Head of caudate nucleus (tissue), 42 donors: ENCODE measurements around the gene PNPLA2.
A peak's percentile ranks its signal among the peaks of the same experiment; 100 is the strongest.

Experiments used
- DNase-seq, 42 donors: peaks; one replicate each; pipeline versions ENCODE4 v3.0.0 to v3.0.0-alpha.2; 2020 to 2021; ENCODE audit warnings: mixed read lengths in 7 of 42
- intact Hi-C: fragments of 100-400 bp; cut with DNase I; formaldehyde crosslinking; loops from one replicate; pipeline ENCODE4 v1.15.0; 2022

PNPLA2 gene

DNA sequence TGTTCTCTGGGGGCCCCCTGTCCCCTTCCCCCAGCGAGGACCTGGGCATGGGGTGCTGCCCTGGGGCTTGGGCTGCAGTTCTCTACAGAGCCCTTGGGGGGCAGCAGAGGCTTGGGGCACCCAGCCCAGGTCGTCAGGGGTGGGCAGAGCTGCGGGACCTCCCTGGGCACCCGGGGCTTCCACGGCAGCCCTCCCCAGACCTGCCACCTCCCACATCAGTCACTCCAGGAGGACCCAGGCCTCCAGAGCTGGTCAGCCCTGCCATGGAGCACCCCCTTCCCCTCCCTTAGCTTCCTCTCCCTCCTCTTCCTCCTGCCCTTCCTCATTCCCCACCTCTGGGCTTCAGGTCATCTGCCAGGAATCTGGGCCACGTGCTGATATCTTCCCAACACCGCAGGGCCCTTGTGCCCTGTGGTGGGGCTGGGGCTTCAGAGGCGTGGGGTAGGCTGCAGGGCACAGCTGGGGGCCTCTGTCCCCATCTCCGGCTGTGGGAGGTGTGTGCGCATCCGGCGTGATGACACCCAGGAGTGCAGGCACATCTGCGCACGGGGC is 29.7 kb downstream of the PNPLA2 start:
- DNase-seq: peak in 30 of 42 donors; percentile 39 to 81 (median 63)
- intact Hi-C loops: loop anchor here (10.0 kb wide), 1 partner anchor 76 kb away; the partner anchor contains the start of gene AP2A2

DNA sequence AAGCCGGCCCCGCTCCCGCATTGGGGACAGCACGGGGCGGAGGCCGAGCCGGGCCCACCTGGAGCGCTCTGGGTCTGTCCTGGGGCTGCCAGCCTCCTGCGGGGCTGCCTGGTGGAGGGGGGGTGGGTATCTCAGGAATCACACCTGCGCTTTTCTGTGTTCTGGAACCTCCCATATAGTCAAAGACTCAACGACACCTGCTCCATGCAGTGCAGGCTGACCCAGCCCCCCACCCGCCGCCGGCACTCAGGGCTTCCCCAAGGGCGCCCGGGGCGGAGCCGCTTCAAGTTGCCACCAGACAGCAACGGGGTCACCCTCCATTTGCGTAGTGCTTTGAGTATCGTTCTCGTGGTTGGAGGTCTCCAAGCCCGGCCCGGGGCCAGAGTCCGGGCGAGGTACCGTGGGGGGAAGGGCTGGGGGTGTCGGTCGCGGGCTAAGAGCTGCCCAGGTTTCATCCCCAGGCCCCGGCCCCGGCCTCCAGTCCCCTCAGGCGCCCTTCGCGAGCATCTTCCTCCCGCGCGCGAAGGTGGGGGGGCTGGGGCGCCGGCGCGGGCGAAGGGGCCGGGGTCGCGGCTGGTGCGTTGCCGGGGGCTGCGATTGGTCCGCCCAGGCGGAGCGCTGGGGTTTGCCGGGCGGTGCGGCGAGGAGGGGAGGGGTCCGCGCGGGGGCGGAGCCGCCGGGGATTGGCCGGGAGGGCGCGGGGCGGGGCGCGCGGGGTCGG is 30.6 kb downstream of the PNPLA2 start:
- DNase-seq: peak in 5 of 42 donors; percentile 25 to 54 (median 42)
- intact Hi-C loops: loop anchor here (10.0 kb wide), 1 partner anchor 76 kb away; the partner anchor contains the start of gene AP2A2

DNA sequence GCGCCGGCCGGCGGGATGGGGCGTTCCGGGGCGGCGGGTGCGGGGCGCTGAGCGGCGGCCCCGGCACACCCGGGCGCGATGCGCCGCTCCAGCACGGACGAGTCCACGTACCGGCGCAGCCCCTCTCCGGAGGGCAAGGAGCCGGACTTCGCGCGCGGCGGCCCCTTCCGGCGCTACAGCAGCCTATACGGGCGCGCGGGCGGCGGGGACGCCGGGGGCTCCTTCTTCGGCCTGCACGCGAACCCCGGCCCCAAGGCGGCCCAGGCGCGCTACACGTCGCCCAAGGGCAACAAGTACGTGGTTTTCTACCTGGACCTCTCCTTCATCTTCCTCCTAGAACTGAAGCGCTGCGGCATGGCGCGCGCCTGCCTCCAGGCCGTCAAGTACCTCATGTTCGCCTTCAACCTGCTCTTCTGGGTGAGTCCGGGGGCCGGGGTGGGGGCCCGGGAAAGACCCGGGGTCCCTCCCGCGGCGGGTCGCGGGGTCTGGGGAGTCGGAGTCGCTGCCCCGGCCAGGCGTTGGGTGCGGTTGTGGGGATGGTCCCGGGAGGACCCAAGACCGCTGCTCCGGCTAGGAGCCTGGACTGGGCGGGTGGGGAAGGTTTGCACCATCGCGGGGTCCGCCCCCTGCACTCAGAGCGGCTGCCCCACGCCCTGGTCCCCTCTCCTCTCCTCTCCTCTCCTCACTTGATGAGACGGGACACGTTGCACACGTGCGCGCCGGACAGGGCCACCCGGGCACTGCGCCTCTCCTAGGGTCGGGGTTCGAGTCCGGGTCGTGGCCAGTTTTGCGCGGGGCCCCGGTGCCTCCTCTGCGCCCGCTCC is 31.4 kb downstream of the PNPLA2 start:
- intact Hi-C loops: loop anchor here (10.0 kb wide), 2 partner anchors 75 to 205 kb away; partner anchors contain the start of gene AP2A2

DNA sequence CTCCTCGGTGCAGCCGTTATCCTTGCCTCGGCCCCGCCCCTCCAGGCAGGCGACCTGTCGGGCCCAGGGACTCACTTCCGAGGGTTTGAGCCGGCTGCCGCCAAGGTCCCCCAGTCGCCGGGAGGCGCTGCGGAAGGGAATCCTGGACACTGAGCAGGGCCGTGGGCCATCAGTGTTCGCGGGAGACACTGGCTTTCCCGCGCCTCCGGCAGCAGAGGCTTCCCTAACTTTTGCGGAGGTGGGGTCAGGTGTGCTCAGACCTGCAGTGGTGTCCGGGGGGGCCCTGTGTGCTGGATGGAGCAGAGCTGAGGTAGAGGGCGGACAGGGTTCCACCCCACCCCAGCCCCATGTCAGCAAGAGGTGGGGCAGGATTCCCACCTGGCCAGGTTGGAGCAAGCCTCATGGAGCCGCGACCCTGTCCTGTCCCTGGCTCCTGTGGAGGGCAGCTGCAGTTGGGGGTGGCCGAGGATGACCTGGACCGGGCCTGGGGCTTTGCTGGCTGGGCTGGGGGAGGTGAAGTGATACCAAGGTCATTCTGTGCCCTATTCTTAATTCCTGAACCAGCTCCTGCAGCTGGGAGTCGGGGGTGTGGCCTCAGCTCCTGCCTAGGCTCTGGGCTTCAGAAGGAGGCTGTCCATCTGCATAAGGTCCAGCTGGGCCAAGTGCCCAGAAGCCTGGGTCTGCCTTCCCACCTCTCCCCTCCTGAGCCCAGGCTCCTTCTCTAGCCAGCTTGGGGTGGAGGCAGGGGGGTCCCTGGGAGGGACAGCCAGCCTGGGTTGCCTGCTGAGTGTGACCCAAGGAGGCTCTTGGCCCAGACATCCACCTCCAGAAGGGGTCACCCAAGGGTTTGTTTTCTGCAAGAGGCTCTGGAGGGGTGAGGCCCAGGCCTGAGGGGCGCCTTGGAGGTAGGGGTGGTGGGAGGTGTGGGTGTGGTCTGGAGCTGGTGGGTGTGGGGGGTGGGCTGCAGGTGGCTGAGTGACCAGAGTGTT is 32.4 kb downstream of the PNPLA2 start:
- no peak for DNase-seq

More for the DNA sequence above, 31.4 kb downstream of the PNPLA2 start:
- no peak for DNase-seq

DNA sequence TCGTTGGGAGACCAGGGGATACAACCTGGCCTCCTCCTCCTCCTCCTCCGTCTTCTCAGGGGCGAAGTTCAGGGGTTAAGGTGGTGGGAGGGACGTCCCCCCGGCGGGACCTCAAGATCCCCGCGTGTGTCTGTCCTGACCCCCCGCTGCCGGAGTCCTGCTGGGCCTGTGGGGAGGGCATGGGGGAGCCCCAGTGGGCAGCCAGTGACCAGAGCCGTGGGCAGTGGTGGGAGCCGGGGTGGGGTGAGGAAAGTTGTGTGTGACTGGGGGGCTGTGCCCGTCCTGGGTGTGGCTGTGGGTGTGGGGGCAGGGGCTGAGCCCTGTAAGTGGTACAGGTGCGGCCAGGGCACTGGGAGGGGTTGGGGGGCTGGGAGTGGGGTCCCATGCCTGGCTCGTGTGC is 34.0 kb downstream of the PNPLA2 start:
- intact Hi-C loops: loop anchor here (10.0 kb wide), 1 partner anchor 202 kb away; no protein-coding TSS in a partner anchor
- DNase-seq: no peak

More for the DNA sequence above, 32.4 kb downstream of the PNPLA2 start:
- intact Hi-C loops: loop anchor here (10.0 kb wide), 1 partner anchor 204 kb away; no protein-coding TSS in a partner anchor

DNA sequence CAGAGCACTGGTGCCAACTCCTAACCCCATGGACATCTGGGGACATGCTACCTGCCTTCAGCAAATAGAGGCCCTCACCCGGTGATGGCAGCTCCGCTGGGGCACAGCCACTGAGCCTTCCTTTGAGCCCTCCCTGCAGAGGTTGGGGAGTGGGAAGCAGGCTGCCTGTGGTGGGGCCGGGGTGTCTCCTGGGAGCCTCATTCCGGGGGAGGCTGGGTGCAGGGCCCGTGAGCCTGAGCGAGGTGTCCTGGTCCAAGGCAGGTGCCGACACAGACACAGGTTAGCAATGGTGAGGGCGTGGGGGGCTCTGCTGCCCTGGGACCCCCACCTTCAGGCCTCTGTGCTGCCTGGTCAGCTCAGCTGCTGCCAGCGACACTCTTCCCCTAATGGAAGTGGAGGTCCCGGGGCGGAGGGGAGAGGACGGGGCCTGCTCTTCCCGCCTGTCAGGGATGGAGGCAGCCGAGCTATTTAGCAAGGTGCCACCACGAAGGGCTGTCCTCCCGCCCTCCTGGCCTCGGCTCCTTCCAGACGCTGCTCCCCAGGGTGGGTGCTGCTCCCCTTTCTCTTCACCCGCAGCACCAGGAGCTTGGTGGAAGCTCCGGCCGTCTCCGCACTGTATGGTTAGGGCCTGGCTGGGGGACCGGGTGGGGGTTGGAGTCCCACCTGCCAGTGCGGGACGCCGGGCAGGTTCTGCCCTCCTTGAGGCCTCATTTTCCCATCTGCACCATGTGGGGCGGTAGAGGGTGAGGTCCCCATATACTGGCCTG is 35.2 kb downstream of the PNPLA2 start:
- DNase-seq: no peak
- intact Hi-C loops: loop anchor here (10.0 kb wide), 1 partner anchor 201 kb away; no protein-coding TSS in a partner anchor

DNA sequence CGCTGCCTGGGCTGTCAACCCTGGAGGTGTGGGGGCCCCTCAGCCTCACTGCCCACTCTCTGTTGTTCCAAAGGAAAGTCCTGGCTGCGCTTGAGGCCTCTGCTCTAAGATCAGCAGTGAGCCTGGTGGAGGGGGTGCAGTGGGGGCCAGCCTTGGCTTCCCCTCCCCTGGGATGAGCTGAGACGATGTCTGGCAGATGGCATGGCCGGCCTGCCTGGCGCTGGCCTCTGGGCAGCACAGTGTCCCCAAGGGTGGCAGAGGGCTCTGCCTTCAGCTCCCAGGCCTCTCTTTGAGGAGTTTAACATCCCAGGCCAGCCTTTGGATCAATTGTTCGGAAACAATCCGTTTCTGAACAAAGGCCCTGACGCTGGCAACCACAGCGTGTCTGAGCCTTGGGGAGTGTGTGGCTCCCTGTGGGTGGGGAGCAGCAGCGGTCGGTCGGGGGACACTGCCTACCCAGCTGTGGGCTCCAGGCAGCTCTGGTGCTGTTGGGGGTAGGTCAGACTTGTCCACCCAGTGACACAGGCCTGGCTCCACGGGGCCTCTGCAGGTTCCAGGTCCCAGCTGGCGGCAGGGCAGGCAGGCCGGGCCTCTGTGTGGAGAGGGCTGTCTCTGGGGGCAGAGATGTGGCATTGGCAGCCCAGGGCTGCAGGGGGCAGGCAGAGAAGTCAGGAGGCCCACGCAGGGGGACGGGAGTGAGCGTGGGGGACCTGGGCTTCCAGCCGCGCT is 36.1 kb downstream of the PNPLA2 start:
- intact Hi-C loops: loop anchor here (10.0 kb wide), 1 partner anchor 200 kb away; no protein-coding TSS in a partner anchor
- DNase-seq: no peak

DNA sequence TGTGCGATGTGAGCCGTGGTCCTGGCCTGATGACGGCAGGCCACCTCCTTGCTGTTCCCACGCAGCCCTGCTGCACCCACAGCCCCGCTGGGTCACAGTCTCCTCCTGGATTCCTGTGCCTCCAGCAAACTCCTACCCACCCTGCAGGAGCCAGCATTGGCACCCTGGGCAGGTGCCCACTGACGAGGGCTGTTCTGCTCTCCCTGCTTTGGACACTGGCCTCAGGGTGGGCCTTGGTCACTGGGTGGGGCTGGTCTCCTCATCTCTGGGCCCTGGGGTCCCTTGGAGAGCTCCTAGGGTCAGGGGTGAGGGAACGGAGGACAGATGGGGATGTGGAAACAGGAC is 36.6 kb downstream of the PNPLA2 start:
- DNase-seq: no peak
- intact Hi-C loops: loop anchor here (10.0 kb wide), 1 partner anchor 199 kb away; no protein-coding TSS in a partner anchor

DNA sequence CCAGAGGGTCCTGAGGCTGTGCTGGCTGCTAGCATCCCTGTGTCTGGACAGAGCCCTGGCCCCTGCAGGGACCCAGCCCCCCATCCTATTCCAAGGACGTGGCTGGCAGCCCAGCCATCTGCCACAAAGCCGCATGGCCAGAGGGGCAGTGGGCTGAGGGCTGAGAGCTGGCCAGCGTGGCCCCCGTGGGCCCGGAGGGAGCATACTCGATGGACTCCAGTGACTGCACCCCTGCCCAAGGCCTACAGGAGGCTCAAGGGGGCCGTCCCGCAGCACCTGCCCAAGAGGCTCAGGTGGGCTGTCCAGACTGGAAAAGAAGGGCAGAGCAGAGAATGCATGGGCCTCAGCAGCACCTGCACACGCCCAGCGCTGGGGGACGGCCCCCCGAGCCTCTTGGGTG is 37.1 kb downstream of the PNPLA2 start:
- intact Hi-C loops: loop anchor here (10.0 kb wide), 1 partner anchor 199 kb away; no protein-coding TSS in a partner anchor
- DNase-seq: no peak

DNA sequence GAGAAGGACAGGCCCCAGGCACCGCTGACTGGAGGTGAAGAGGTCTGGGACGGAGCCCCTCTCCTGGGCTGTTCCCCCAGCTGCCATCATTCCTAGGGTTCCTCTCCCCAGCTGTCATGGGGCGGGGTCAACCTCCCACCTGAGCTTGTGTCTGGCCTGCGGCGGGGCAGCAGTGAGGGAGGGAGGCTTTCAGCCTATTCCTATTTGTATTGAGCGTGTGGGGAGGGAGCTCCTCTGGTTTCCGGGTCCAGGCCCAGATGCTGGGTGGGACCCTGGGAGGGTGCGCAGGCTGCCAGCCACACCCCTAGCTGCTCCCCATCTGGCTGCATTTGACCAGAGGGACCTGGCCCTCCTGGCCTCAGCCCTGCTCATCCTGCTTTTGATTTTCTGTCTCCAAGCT is 37.7 kb downstream of the PNPLA2 start:
- no peak for DNase-seq
- intact Hi-C loops: loop anchor here (10.0 kb wide), 1 partner anchor 198 kb away; no protein-coding TSS in a partner anchor

DNA sequence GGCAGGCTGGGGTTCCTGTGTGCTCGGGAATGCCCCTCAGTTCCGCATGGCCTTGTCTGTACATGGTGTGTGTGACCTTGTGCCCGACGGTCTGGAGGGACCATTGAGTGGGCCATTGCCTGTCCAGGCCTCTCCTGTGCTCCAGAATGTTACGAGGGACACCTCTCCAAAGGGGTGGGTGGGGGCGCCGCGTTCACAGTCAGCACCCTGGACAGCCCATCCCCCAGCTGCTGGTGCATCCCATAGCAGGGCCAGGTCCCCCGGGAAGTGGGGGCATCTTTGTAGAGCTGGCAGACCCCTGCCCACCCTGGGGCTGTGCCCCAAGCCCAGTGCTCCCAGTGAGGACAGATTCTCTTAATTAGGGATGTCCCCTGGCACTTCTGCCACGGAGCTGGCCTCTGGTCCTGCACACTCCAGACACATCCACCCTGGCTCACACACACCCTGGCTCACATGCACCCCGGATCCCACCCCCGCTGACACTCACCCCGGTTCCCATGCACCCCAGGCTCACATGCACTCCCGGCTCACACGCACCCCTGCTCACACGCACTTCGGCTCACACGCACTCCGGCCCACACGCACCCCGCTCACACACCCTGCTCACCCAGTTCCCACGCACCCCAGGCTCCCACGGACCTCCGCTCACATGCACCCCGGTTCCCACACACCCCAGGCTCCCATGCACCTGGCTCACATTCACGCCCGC is 39.5 kb downstream of the PNPLA2 start:
- peak in 9 of 42 donors; percentile 27 to 61 (median 33) for DNase-seq
- intact Hi-C loops: loop anchor here (10.0 kb wide), 1 partner anchor 197 kb away; no protein-coding TSS in a partner anchor

DNA sequence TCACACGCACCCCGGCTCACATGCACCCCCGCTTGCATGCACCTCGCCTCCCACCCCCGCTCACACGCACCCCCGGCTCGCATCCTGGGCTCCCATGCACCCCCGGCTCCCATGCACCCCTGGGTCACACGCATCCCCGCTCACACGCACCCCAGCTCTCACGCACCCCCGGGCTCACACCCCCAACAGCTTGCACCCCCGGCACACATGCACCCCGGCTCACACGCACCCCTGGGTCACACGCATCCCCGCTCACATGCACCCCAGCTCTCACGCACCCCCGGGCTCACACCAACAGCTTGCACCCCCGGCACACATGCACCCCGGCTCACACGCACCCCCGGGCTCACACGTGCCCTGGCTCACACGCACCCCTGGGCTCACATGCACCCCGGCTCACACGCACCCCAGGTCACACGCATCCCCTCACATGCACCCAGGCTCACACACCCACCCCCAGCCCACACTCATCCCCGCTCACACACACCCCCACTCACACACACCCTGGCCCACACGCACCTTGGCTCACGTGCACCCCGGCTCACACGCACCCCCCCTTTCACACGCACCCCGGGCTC is 40.1 kb downstream of the PNPLA2 start:
- DNase-seq: peak in 5 of 42 donors; percentile 21 to 63 (median 42)
- intact Hi-C loops: loop anchor here (10.0 kb wide), 1 partner anchor 196 kb away; no protein-coding TSS in a partner anchor

DNA sequence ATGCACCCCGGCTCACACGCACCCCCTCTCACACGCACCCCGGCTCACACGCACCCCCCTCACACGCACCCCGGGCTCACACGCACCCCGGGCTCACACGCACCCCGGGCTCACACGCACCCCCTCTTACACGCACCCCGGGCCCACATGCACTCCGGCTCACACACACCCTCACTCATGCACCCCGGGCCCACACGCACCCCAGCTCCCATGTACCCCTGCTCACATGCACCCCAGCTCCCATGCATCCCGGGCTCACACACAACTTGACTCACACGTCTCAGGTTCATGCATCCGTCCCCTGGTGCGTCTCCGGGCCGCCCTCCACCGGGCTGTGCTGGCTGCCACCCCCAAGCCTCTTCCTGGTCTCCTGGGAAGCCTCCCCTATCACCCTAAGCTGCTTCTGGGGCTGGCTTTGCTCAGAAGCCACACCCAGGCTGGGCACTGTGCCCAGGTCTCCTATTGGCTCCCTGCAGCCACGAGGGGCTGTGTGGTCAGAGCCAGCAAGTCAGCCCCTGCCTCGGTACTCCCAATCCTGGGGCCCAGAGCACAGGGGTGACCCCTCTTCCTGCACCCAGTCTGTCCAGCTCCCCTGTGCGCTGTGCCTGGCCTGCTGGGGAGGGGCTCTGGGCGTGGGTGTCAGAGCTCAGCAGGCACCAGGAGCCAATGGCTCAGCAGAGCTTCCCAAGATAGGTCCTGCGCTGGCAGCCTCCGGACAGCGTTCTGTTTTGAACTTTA is 40.8 kb downstream of the PNPLA2 start:
- intact Hi-C loops: loop anchor here (10.0 kb wide), 1 partner anchor 195 kb away; no protein-coding TSS in a partner anchor
- DNase-seq: peak in 40 of 42 donors; percentile 33 to 89 (median 65)

DNA sequence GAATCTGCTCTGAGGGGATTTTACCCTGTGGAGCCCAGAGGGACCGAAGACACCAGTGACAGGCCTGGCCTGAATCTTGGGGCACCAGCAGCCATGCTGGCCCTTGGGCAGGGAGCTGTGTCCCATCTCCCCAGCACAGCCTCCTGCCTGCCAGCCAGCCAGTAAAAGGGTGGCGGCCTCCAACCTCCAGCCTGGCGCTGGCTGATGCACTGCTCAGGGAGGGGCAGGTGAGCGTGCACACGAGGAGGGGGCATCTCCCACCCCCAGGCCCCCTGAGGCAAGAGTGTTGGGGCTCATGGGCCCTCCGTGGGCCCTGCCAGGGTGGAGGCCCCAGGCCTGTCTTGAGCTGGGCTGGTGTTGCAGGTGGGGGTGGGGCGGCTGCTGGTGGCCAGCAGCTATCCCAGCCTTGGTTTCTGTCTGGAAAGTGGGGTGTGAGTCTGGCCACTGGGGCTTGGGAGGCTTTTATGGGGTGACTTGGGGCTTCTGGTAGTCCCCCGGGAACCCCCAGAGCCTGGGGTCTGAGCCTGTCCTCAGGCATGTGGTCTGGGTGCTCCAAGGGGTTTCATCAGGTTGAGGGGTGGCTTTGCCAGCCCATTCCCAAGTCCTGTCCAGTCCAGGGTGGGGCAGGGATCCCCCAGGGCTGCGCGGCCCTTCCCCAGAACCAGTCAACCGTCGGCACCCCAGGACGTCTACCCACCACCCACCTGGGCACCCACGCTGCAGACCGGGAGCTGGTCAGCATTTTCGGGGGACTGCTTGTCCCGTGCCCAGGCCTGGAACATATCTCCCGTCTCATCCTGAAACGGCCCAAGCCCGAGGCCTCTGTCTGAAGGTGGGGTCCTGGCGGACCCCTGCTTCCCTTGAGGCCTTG is 41.8 kb downstream of the PNPLA2 start:
- DNase-seq: no peak
- intact Hi-C loops: no loop called here
